Posterior vena cava (tissue), 2 donors: ENCODE data around the gene BPGM. TPM values are rescaled to one million over a fixed set of nuclear protein-coding genes. Genes with fewer than 3 reads are reported as not detected.
A peak's percentile ranks its signal among the peaks of the same experiment; 100 is the strongest.
"Not testable (repeated sequence)": the region's sequence is repeated elsewhere in the genome, so short reads cannot be mapped to it uniquely, and the experiment has no call there.

Experiments used
- DNase-seq: peaks from one replicate; pipeline ENCODE4 v3.0.0-alpha.2; 2020; ENCODE audit warnings: low spot score
- intact Hi-C, 2 donors: fragments of 100-400 bp; cut with DNase I; formaldehyde crosslinking; loops; one replicate each; pipeline versions ENCODE4 v1.14.1 to v1.14.2; 2022 to 2023
- total RNA-seq, 2 donors: library from RNA; stranded (reverse); fragmentation: NEBNext Ultra II Directional; extraction: Animal tissue kit (Norgen Biotek cat#: 25700); gene quantifications; one replicate each; pipeline ENCODE4 v1.2.1, GENCODE V29; 2021
- donor health status: DM: yes; HTN: yes; CAD: no.
- donor health status: DM: yes; HTN: yes; CAD: no.

BPGM gene
- total RNA-seq, 2 donors from 2014 or later: 16.1 to 17.5 TPM

DNA sequence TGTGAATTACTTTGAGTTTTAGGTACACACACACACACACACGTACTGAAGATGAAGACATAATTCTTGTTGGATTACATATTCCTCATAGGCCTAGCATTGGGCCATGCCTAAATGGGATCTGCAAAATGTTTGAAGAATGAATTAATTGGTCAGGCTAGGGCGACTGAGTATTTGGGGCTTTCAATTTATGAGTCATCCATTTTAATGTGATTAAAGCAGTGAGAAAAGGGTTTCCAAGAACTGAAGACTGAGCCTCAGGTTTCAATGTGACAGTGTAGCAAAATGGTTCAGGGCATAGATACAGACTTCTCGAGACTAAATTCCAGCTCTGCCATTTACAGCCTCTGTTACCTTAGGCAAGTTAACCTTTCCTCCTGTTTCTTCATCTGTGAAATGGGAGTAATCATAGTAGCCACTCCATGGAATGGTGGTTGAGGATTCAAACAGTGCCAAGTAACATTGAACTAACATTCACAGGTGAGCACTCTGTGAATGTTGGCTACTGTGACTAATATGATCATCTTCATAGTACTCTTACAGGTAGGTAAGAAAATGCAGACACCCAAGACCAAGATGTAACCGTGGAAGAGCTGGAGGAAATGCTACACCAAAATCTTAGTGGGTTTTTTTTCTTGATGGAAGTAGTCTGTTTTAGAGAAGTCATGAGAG is 7.6 kb downstream of the BPGM start:
- intact Hi-C loops: no loop called here
- no peak for DNase-seq

DNA sequence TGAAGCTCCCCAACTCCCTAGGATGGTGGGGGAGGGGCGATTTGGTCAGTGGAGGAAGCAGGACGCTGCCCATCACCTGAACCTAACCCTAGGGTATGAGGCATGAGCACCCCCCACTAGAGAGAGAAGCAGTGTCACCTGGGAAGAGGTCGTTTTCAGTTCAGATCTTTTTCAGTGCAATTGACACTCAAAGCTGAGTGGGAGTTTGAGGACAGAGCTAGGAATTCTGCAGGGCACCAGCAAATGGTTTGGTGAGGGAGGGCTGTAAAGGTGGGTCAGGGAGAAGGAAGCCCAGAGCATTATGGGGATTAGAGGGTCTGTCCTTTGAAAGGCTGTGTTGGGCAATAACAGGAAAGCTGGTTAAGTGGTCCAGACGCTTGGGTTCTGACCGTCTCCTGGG is 10.9 kb downstream of the BPGM start:
- intact Hi-C loops: no loop called here
- no peak for DNase-seq

DNA sequence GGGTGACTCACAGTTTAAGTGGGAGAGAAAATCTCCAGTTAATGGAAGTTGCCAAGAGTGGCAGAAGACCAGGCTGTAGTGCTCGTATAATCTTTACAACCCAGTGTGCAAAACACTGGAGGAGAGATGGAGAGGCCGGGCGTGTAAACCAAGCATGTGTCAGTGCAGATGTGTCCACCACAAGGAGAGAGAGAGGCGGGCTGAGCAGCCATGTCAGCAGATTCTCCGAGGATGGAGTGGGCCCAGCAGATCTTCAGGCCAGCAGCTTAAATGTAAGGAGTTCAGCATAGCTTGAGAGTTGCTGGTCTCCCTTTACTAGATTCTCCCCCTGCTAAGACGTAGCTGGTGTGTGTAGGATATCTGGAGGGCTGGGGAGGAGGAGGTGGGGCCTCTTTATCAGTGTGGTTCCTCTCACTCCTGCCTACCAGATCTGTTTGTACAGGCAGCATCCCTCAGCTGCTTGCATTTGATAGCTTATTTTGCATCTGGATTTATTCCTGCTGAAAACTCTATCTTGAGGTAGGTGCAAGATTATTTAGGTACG is 13.7 kb downstream of the BPGM start:
- intact Hi-C loops: no loop called here
- peak; percentile 76 for DNase-seq

DNA sequence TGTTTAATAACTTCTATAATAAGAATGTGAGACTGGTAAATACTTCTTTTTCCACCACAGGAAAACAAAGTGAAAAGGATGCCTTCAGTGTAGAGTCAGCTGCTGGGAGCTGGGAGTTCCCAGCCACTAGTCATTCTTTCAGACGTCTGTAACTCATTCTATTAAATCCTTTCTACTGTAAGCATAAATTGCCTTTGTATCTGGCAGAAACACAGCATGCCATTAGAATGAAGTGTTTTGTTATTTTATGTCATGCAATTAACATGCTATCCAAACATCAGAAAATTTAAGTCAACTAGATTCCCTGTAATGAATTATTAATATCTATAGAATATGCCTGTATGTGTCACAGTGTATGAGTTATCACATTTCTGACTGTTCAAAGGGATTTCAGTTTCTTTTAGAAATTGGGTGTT is 14.3 kb downstream of the BPGM start:
- intact Hi-C loops: no loop called here
- no peak for DNase-seq

DNA sequence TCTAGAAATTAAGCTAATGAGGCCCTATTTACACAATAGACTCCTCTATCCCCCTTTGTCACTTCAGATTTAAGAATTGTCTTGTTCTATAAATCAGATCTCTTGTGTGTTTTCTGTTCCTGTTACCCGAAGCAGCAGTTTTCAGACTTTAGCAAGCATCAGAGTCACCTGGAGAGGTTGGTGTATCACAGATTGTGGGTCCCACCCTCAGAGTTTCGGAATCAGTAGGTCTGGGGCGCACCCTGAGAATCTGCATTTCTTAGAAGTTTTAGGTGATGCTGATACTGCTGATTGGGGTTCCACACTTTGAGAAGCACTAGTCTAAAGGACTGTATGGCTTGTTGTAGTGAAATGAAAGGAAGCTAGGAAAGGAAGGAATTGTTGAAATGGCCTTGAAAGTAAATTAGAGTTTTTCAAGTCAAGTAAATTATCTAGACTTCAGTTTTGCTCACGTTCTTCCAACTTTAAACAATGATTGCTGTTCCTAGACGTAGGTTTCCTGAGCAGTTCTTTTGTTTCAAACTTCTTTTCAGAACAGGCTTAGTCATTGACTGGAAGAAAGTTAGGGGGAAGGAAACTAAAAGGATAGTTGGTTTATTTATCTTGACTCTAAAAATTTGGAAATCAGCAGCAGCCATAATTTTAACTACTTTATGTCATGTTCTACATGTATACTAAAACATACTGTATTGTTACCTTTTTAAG is 15.7 kb downstream of the BPGM start:
- intact Hi-C loops: no loop called here
- DNase-seq: no peak

- no peak for DNase-seq
Observed at GRCh38 chr7:134662871-134663205, 16.2 kb downstream of the BPGM start.

DNA sequence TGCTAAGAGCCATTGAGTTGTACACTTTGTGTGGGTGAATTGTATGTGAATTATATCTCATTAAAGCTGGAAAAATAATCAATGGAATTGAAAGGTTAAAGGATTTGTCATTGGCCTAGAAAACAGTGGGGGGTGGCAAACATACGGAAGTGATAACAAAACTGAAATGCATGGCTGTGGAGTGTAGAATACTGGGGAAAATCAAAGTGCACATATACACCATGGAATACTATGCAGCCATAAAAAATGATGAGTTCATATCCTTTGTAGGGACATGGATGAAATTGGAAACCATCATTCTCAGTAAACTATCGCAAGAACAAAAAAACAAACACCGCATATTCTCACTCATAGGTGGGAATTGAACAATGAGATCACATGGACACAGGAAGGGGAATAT is 18.4 kb downstream of the BPGM start:
- DNase-seq, intact Hi-C loops: not testable (repeated sequence)

More at GRCh38 chr7:134662871-134663205, 16.2 kb downstream of the BPGM start:
- intact Hi-C loops: no loop called here

DNA sequence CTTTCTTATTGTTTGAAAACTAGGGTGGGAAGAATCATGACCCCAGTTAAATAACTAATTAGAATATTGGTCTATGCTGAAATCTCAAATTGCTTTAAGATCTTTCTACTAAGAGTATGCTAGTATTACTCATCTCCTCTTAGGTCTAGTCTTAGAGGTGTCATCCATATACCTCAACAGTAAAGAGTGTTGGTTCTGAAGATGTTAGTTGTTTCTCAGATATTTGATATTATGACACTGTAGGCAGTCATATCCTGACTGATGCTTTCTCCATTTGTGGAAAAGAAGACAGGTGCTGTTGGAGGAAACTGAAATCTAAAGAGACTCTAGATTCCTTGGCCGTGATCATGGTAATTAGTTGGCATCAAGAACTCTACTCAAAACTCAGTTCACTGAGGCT is 21.2 kb downstream of the BPGM start:
- DNase-seq: no peak
- intact Hi-C loops: no loop called here

- intact Hi-C loops: no loop called here
- no peak for DNase-seq
Observed at GRCh38 chr7:134669388-134669787, 22.7 kb downstream of the BPGM start.

- peak; percentile 84 for DNase-seq
- intact Hi-C loops: loop anchor here in 1 of 2 donors (10.0 kb wide), 1 partner anchor 515 kb away; no protein-coding TSS in a partner anchor
Observed at GRCh38 chr7:134669845-134670373, 23.3 kb downstream of the BPGM start.

- intact Hi-C loops: loop anchor here in 1 of 2 donors (10.0 kb wide), 1 partner anchor 513 kb away; no protein-coding TSS in a partner anchor
- DNase-seq: no peak
Observed at GRCh38 chr7:134671609-134672008, 25.0 kb downstream of the BPGM start.

DNA sequence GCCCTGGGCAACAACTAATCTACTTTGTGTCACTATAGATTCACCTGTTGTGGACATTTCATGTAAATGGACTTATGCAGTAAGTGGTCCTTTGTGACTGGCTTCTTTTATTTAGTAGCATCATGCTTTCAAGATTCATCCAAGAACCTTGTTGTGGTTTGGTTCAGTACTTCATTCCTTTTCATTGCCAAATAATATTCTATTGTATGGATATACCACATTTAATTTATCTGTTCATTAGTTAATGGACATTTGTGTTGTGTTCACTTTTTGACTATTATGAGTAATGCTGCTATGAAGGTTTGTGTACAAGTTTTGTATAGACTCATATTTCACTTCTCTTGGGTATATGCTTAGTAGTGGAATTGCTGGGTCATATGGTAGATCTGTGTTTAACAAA is 27.8 kb downstream of the BPGM start:
- no peak for DNase-seq
- intact Hi-C loops: loop anchor here in 1 of 2 donors (10.0 kb wide), 1 partner anchor 510 kb away; no protein-coding TSS in a partner anchor

DNA sequence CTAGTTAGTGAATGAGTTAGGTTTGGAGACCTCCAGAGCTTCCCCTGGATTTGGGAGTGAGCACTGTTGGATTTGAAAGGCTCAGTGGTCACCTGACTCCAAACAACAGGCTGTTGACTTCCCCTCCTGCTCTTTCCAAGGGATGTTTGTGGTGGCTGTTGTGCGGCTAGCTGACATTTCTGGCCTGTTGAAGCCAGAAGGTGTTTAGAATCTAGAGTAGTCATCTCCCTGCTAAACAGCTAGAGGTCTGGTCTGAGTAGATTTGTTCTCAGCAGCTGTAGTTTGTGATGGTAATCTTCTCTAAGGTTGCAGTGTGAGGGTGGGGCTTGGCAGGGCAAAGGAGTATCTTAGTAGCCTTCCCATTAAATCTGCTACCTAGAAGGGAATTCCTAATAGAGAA is 30.1 kb downstream of the BPGM start:
- DNase-seq: no peak
- intact Hi-C loops: loop anchor here in 1 of 2 donors (10.0 kb wide), 1 partner anchor 508 kb away; no protein-coding TSS in a partner anchor

- DNase-seq: no peak
- intact Hi-C loops: loop anchor here in 1 of 2 donors (10.0 kb wide), 1 partner anchor 507 kb away; no protein-coding TSS in a partner anchor
Observed at GRCh38 chr7:134678115-134678514, 31.5 kb downstream of the BPGM start.

GRCh38 chr7:134679006-134679405 is 32.4 kb downstream of the BPGM start:
- intact Hi-C loops: loop anchor here in 1 of 2 donors (10.0 kb wide), 1 partner anchor 506 kb away; no protein-coding TSS in a partner anchor

GRCh38 chr7:134684165-134684564 is 37.5 kb downstream of the BPGM start:
- DNase-seq: no peak
- intact Hi-C loops: loop anchor here (10.0 kb wide), 1 partner anchor 481 kb away; no protein-coding TSS in a partner anchor

More at GRCh38 chr7:134679006-134679405, 32.4 kb downstream of the BPGM start:
- DNase-seq: no peak

DNA sequence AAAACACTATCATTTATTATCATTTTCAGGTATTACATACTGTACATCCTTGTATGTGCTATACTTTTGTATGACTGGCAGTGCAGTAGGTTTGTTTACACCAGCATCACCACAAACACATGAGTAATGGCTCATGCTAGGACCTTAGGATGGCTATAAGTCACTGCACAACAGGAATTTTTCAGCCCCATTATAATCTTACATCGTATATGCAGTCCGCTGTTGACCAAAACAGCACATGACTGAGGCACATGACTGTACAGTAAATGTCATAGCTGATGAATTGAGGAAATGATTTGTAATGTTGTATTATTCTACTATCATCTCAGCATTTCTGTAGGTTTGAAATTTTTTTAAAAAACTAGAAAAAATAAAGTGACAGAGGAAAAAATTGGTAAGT is 38.6 kb downstream of the BPGM start:
- no peak for DNase-seq

GRCh38 chr7:134686786-134687185 is 40.1 kb downstream of the BPGM start:
- intact Hi-C loops: loop anchor here (5.0 to 10.0 kb wide), 2 partner anchors 266 to 478 kb away; no protein-coding TSS in a partner anchor

More for the DNA sequence above, 38.6 kb downstream of the BPGM start:
- intact Hi-C loops: loop anchor here (5.0 to 10.0 kb wide), 2 partner anchors 267 to 480 kb away; no protein-coding TSS in a partner anchor

GRCh38 chr7:134689550-134689949 is 42.9 kb downstream of the BPGM start:
- DNase-seq: not testable (repeated sequence)
- intact Hi-C loops: loop anchor here (5.0 to 10.0 kb wide), 2 partner anchors 263 to 475 kb away; no protein-coding TSS in a partner anchor

More at GRCh38 chr7:134686786-134687185, 40.1 kb downstream of the BPGM start:
- no peak for DNase-seq
